H9 (cell line): ENCODE results near the gene ZCCHC13. TPM values are rescaled to one million over a fixed set of nuclear protein-coding genes. Genes with fewer than 3 reads are reported as not detected.
"Not testable (repeated sequence)": the region's sequence is repeated elsewhere in the genome, so short reads cannot be mapped to it uniquely, and the experiment has no call there.

Experiments
- DNase-seq: peaks from one replicate; pipeline ENCODE4 v3.0.0-alpha.2; 2017
- H2AFZ ChIP-seq: one replicate; pipeline ENCODE4 v1.6.1; 2013; ENCODE audit warnings: mild to moderate bottlenecking, low read length, control low read depth, moderate library complexity
- H2AK5ac ChIP-seq: 2 replicates; pipeline ENCODE4 v1.6.1; 2013; ENCODE audit warnings: low read length, control low read depth, mixed read lengths; ENCODE audit not compliant: insufficient read length
- H2BK120ac ChIP-seq: one replicate; pipeline ENCODE4 v1.6.1; 2013; ENCODE audit warnings: low read depth, mild to moderate bottlenecking, low read length, control low read depth, inconsistent platforms; ENCODE audit not compliant: poor library complexity, severe bottlenecking
- H2BK12ac ChIP-seq: 2 replicates; pipeline ENCODE4 v1.6.1; 2013; ENCODE audit warnings: low read length, control low read depth, mixed read lengths, low read depth; ENCODE audit not compliant: insufficient read length
- H2BK15ac ChIP-seq: 2 replicates; pipeline ENCODE4 v1.6.1; 2013; ENCODE audit warnings: low read depth, low read length, control low read depth
- H2BK20ac ChIP-seq: one replicate; pipeline ENCODE4 v1.6.1; 2013; ENCODE audit warnings: low read depth, mild to moderate bottlenecking, low read length, control low read depth, inconsistent platforms; ENCODE audit not compliant: poor library complexity, severe bottlenecking
- H2BK5ac ChIP-seq: 2 replicates; pipeline ENCODE4 v1.6.1; 2013; ENCODE audit warnings: low read length, control low read depth, mixed read lengths; ENCODE audit not compliant: insufficient read length
- H3K14ac ChIP-seq: 2 replicates; pipeline ENCODE4 v1.6.1; 2013; ENCODE audit warnings: low read length, control low read depth; ENCODE audit not compliant: insufficient read depth
- H3K18ac ChIP-seq: 2 replicates; pipeline ENCODE4 v1.6.1; 2013; ENCODE audit warnings: low read depth, mild to moderate bottlenecking, mixed read lengths, low read length, control low read depth; ENCODE audit not compliant: insufficient read length
- H3K23ac ChIP-seq: 2 replicates; pipeline ENCODE4 v1.6.1; 2013; ENCODE audit warnings: low read length, control low read depth, mixed read lengths, low read depth; ENCODE audit not compliant: insufficient read length
- H3K23me2 ChIP-seq: 2 replicates; pipeline ENCODE4 v1.6.1; 2013; ENCODE audit warnings: low read depth, mild to moderate bottlenecking, mixed read lengths, low read length, control low read depth; ENCODE audit not compliant: insufficient read length, poor library complexity, severe bottlenecking
- H3K27ac ChIP-seq: 2 replicates; pipeline ENCODE4 v1.5.1; 2013; ENCODE audit warnings: low read length, control low read depth, mixed read lengths, low read depth; ENCODE audit not compliant: insufficient read length
- H3K27me3 ChIP-seq: 2 replicates; pipeline ENCODE4 v1.6.1; 2013; ENCODE audit warnings: low read length, control low read depth, inconsistent platforms; ENCODE audit not compliant: insufficient read depth
- H3K4ac ChIP-seq: 2 replicates; pipeline ENCODE4 v1.6.1; 2013; ENCODE audit warnings: low read depth, mild to moderate bottlenecking, control low read depth, inconsistent platforms, low read length, moderate library complexity
- H3K4me1 ChIP-seq: 2 replicates; pipeline ENCODE4 v1.6.1; 2013; ENCODE audit warnings: low read length, control low read depth, inconsistent platforms; ENCODE audit not compliant: insufficient read depth
- H3K4me2 ChIP-seq: 2 replicates; pipeline ENCODE4 v1.6.1; 2013; ENCODE audit warnings: low read length, control low read depth, mixed read lengths; ENCODE audit not compliant: insufficient read length, insufficient read depth
- H3K56ac ChIP-seq: 2 replicates; pipeline ENCODE4 v1.6.1; 2013; ENCODE audit warnings: low read depth, mild to moderate bottlenecking, mixed read lengths, low read length, control low read depth; ENCODE audit not compliant: insufficient read length
- H3K79me1 ChIP-seq: 2 replicates; pipeline ENCODE4 v1.6.1; 2013; ENCODE audit warnings: low read depth, mild to moderate bottlenecking, moderate library complexity, low read length, control low read depth, inconsistent platforms; ENCODE audit not compliant: insufficient read depth, poor library complexity, severe bottlenecking
- H3K79me2 ChIP-seq: 2 replicates; pipeline ENCODE4 v1.6.1; 2013; ENCODE audit warnings: low read length, control low read depth, inconsistent platforms; ENCODE audit not compliant: insufficient read depth
- H3K9ac ChIP-seq: 2 replicates; pipeline ENCODE4 v1.6.1; 2013; ENCODE audit warnings: low read length, control low read depth, mixed read lengths; ENCODE audit not compliant: insufficient read length; ENCODE audit errors: extremely low read depth
- H3K9me3 ChIP-seq: one replicate; pipeline ENCODE4 v1.6.1; 2013; ENCODE audit warnings: low read depth, low read length, inconsistent platforms; ENCODE audit not compliant: control insufficient read depth
- H3T11ph ChIP-seq: one replicate; pipeline ENCODE4 v1.6.1; 2013; ENCODE audit warnings: mild to moderate bottlenecking, low read length, control low read depth, inconsistent platforms
- H4K20me1 ChIP-seq: one replicate; pipeline ENCODE4 v1.6.1; 2013; ENCODE audit not compliant: control insufficient read depth, insufficient read length, insufficient read depth
- H4K5ac ChIP-seq: 2 replicates; pipeline ENCODE4 v1.6.1; 2013; ENCODE audit warnings: low read depth, mild to moderate bottlenecking, mixed read lengths, low read length, control low read depth; ENCODE audit not compliant: insufficient read length
- H4K8ac ChIP-seq: replicated peaks from 2 replicates; pipeline ENCODE4 v1.6.1; 2013; ENCODE audit warnings: low read length, control low read depth, mixed read lengths, low read depth; ENCODE audit not compliant: insufficient read length
- H4K91ac ChIP-seq: 2 replicates; pipeline ENCODE4 v1.6.1; 2013; ENCODE audit warnings: low read depth, mild to moderate bottlenecking, moderate library complexity, mixed read lengths, low read length, control low read depth; ENCODE audit not compliant: insufficient read length
- H3K27ac Mint-ChIP-seq, 3 experiments: 2 replicates in 2 of 3; 3 replicates in 1 of 3; pipeline ENCODE4 v1.8.0; 2020 to 2021; ENCODE audit warnings: mixed read lengths in 3 of 3, mild to moderate bottlenecking in 1 of 3, moderate library complexity in 1 of 3
- H3K27me3 Mint-ChIP-seq: 2 replicates; pipeline ENCODE4 v1.8.0; 2021; ENCODE audit warnings: low read depth, mild to moderate bottlenecking, moderate library complexity, mixed read lengths
- H3K36me3 Mint-ChIP-seq, 3 experiments: 2 replicates in 2 of 3; 3 replicates in 1 of 3; pipeline ENCODE4 v1.8.0; 2020 to 2021; ENCODE audit warnings: low read depth in 3 of 3, mixed read lengths in 3 of 3; ENCODE audit not compliant: insufficient read depth in 1 of 3
- H3K4me1 Mint-ChIP-seq, 2 experiments: 2 replicates each; pipeline ENCODE4 v1.8.0; 2020; ENCODE audit warnings: mixed read lengths in 2 of 2
- H3K4me3 Mint-ChIP-seq, 2 experiments: 2 replicates in 1 of 2; 3 replicates in 1 of 2; pipeline ENCODE4 v1.8.0; 2020 to 2021; ENCODE audit warnings: mild to moderate bottlenecking in 2 of 2, mixed read lengths in 2 of 2, moderate library complexity in 1 of 2
- H3K9me3 Mint-ChIP-seq, 2 experiments: 2 replicates in 1 of 2; 3 replicates in 1 of 2; pipeline ENCODE4 v1.8.0; 2020; ENCODE audit warnings: mild to moderate bottlenecking in 2 of 2, mixed read lengths in 2 of 2, moderate library complexity in 1 of 2
- CTCF ChIP-seq: fragments of 200-600 bp; sonication (generic); conservative IDR thresholded peaks from 3 replicates; pipeline ENCODE4 v1.8.0; 2021; ENCODE audit warnings: antibody characterized with exemption, mild to moderate bottlenecking
- whole genome bisulfite sequencing: extraction: QIAGEN DNeasy Blood & Tissue Kit; methylation state at CpG from one replicate; pipeline ENCODE4 v1.1.7; 2013; ENCODE audit warnings: missing lambda C conversion rate, low lambda C conversion rate, mixed read lengths; ENCODE audit not compliant: insufficient read length; ENCODE audit errors: extremely low coverage; 5-methylcytosine and 5-hydroxymethylcytosine counted together
- total RNA-seq: library from RNA; stranded (reverse); gene quantifications from 2 replicates; pipeline ENCODE4 v1.2.1, GENCODE V29; 2021

ZCCHC13 gene
- total RNA-seq, 1 experiment from 2014 or later = not detected

DNA sequence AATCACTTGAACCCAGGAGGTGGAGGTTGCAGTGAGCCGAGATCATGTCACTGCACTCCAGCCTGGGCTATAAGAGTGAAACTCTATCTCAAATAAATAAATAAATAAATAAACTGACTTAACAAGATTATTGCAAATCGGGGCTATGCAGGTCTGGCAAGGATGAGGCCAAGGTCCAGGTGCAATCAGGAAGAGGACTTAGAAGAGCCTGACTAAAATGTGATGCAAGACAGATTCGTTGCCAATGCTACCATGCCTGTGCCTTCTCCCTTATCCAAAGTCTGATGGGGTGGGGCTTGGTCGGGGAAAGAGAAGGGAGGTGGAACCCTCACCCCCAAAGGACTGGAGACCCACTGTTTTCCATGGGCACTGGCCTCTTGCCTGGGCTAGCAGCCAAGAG lies 14.7 kb downstream of the ZCCHC13 start:
- Histone ChIP-seq H3K4me1 (no peaks in the 10 kb centered on the region; the same call in 1 of the 2 replicates), H2AK5ac (no peak overlapping the region), H3K14ac (no peak overlapping the region), H3K79me1 (no peaks in the 10 kb centered on the region), H3K79me2 (no peaks in the 10 kb centered on the region), H2AFZ (no peak overlapping the region), H4K5ac (no peak overlapping the region), H3K9me3 (no peaks in the 10 kb centered on the region), H3T11ph (no peak overlapping the region), H3K23ac (no peak overlapping the region), H2BK20ac (no peak overlapping the region), H4K8ac (no peak overlapping the region), H2BK120ac (no peak overlapping the region), H2BK15ac (no peak overlapping the region), H2BK12ac (no peak overlapping the region), H3K27ac (no peak overlapping the region), H4K91ac (no peak overlapping the region), H3K18ac (no peak overlapping the region), H3K4ac (no peak overlapping the region), H3K27me3 (no peaks in the 10 kb centered on the region), H3K23me2 (no peaks in the 10 kb centered on the region), H3K56ac (no peak overlapping the region), H4K20me1 (no peaks in the 10 kb centered on the region), H3K9ac (no peak overlapping the region), H3K4me2 (no peak overlapping the region), H2BK5ac (no peak overlapping the region)
- peaks cover 0 to 15% (median 10%) of the 10 kb centered on the region in 3 experiments; a peak in 4 of 7 replicates for H3K36me3 Mint-ChIP-seq
- H3K9me3 Mint-ChIP-seq = peaks cover 3 to 8% of the 10 kb centered on the region in 2 experiments; a peak in 2 of 5 replicates
- whole genome bisulfite sequencing = no CpG with 5 or more reads among the region's 4 CpGs
- H3K4me3 Mint-ChIP-seq = no peak overlapping the region
- H3K4me1 Mint-ChIP-seq = peaks cover 7 to 19% of the 10 kb centered on the region in 2 experiments
- H3K27me3 Mint-ChIP-seq = peaks cover 20% of the 10 kb centered on the region
- TF ChIP-seq CTCF = no peak
- DNase-seq = no peak
- no peak overlapping the region for H3K27ac Mint-ChIP-seq

- not testable (repeated sequence) for H4K20me1 ChIP-seq, DNase-seq, H3K27ac Mint-ChIP-seq
Measured at GRCh38 chrX:74319321-74319720, 15.3 kb downstream of the ZCCHC13 start.

More at GRCh38 chrX:74319321-74319720, 15.3 kb downstream of the ZCCHC13 start:
- H3K27ac ChIP-seq, H2BK20ac ChIP-seq, H3K23me2 ChIP-seq, H4K5ac ChIP-seq, H3K9me3 ChIP-seq, H3T11ph ChIP-seq, H3K4me1 ChIP-seq, H2AK5ac ChIP-seq, H3K9me3 Mint-ChIP-seq, H3K79me2 ChIP-seq, H2BK120ac ChIP-seq, H2BK12ac ChIP-seq, H4K8ac ChIP-seq, H3K79me1 ChIP-seq, H2BK15ac ChIP-seq, H4K91ac ChIP-seq, H3K14ac ChIP-seq, H3K27me3 ChIP-seq, H2BK5ac ChIP-seq, H3K18ac ChIP-seq, H3K23ac ChIP-seq, H3K56ac ChIP-seq, H3K4me3 Mint-ChIP-seq, H2AFZ ChIP-seq, H3K9ac ChIP-seq, H3K4me2 ChIP-seq, H3K4ac ChIP-seq: not testable (repeated sequence)
- WGBS = no CpG with 5 or more reads among the region's 2 CpGs
- peaks cover 0 to 15% (median 10%) of the 10 kb centered on the region in 3 experiments; a peak in 4 of 7 replicates for H3K36me3 Mint-ChIP-seq
- H3K4me1 Mint-ChIP-seq = peaks cover 14 to 25% of the 10 kb centered on the region in 2 experiments
- H3K27me3 Mint-ChIP-seq = peaks cover 20% of the 10 kb centered on the region
